Hepatocyte (in vitro differentiated cells): ENCODE results near the gene DEAF1. TPM values are rescaled to one million over a fixed set of nuclear protein-coding genes. Genes with fewer than 3 reads are reported as not detected.

Source experiments
- DNase-seq: peaks from one replicate; pipeline ENCODE4 v3.0.0-alpha.2; 2016; ENCODE audit warnings: low spot score
- H2AFZ ChIP-seq: fragments of 200-600 bp; sonication (generic); 2 replicates; pipeline ENCODE4 v1.6.0; 2016; ENCODE audit warnings: antibody characterized with exemption, mild to moderate bottlenecking
- H3K27ac ChIP-seq: fragments of 200-600 bp; sonication (generic); 2 replicates; pipeline ENCODE4 v1.5.1; 2016; ENCODE audit warnings: mild to moderate bottlenecking
- H3K27me3 ChIP-seq: fragments of 200-600 bp; sonication (generic); 2 replicates; pipeline ENCODE4 v1.6.1; 2016
- H3K36me3 ChIP-seq: fragments of 200-600 bp; sonication (generic); replicated peaks from 2 replicates; pipeline ENCODE4 v1.5.1; 2016; ENCODE audit warnings: low read depth; ENCODE audit not compliant: insufficient read depth
- H3K4me1 ChIP-seq: fragments of 200-600 bp; sonication (generic); 2 replicates; pipeline ENCODE4 v1.5.1; 2016; ENCODE audit warnings: mild to moderate bottlenecking, moderate library complexity; ENCODE audit not compliant: insufficient read depth
- H3K4me2 ChIP-seq: fragments of 200-600 bp; sonication (generic); 2 replicates; pipeline ENCODE4 v1.6.0; 2016
- H3K4me3 ChIP-seq: fragments of 200-600 bp; sonication (generic); 2 replicates; pipeline ENCODE4 v1.5.1; 2016; ENCODE audit warnings: mild to moderate bottlenecking
- H3K79me2 ChIP-seq: fragments of 200-600 bp; sonication (generic); 2 replicates; pipeline ENCODE4 v1.6.0; 2017; ENCODE audit warnings: mild to moderate bottlenecking
- H3K9me2 ChIP-seq: fragments of 200-600 bp; sonication (generic); replicated peaks from 2 replicates; pipeline ENCODE4 v1.6.0; 2017; ENCODE audit warnings: mild to moderate bottlenecking; ENCODE audit not compliant: insufficient read depth
- H3K9me3 ChIP-seq: fragments of 200-600 bp; sonication (generic); 2 replicates; pipeline ENCODE4 v1.5.1; 2016; ENCODE audit warnings: low read depth, mild to moderate bottlenecking
- H4K20me1 ChIP-seq: fragments of 200-600 bp; sonication (generic); 2 replicates; pipeline ENCODE4 v1.6.0; 2016; ENCODE audit warnings: mild to moderate bottlenecking; ENCODE audit not compliant: insufficient read depth, poor library complexity, severe bottlenecking
- CTCF ChIP-seq: fragments of 200-600 bp; sonication (generic); IDR thresholded peaks from 2 replicates; pipeline ENCODE4 v1.5.1; 2016; ENCODE audit warnings: antibody characterized with exemption, mild to moderate bottlenecking; ENCODE audit not compliant: poor library complexity
- EZH2 ChIP-seq: fragments of 200-600 bp; sonication (generic); IDR thresholded peaks from 2 replicates; pipeline ENCODE4 v1.6.1; 2016; ENCODE audit warnings: antibody characterized with exemption, mild to moderate bottlenecking, borderline replicate concordance
- EZH2phosphoT487 ChIP-seq: fragments of 200-600 bp; sonication (generic); IDR thresholded peaks from one replicate; pipeline ENCODE4 v1.6.1; 2018; ENCODE audit warnings: antibody characterized with exemption, mild to moderate bottlenecking, low read depth, moderate library complexity; ENCODE audit not compliant: unreplicated experiment, severe bottlenecking
- WGBS: methylation state at CpG from one replicate; pipeline ENCODE4 v1.1.6; 2016; ENCODE audit warnings: low lambda C conversion rate; ENCODE audit errors: missing lambda C conversion rate; 5-methylcytosine and 5-hydroxymethylcytosine counted together
- polyA plus RNA-seq: library from polyadenylated mRNA; unstranded; fragments of >200 nt; fragmentation: Nextera tagmentation; extraction: Ambion mirVana; gene quantifications from 2 replicates; pipeline ENCODE4 v1.2.1, GENCODE V29; 2016
- total RNA-seq: library from RNA; depleted of rRNA; stranded (reverse); fragments of >200 nt; gene quantifications from 2 replicates; pipeline ENCODE4 v1.2.3, GENCODE V29; 2014

Gene DEAF1
- total and polyA plus RNA-seq, 2 experiments from 2014 or later: 27.2 to 59.1 TPM

GRCh38 chr11:726278-727220, 31.5 kb upstream of the DEAF1 start:
- no peak overlapping the region for H3K4me3 ChIP-seq
- peak; percentile 82 for DNase-seq
- H3K36me3 ChIP-seq: no peaks in the 10 kb centered on the region
- WGBS: 50% methylated on average over 18 of the region's 61 CpGs
- peaks cover 23% of the 10 kb centered on the region for H3K4me1 ChIP-seq
- H3K27ac ChIP-seq: peak overlapping the region; percentile 77
- H2AFZ ChIP-seq: no peak overlapping the region
- H3K9me2 ChIP-seq: no peaks in the 10 kb centered on the region
- TF ChIP-seq CTCF: no peak
- TF ChIP-seq EZH2phosphoT487: no peak
- TF ChIP-seq EZH2: no peak
- no peaks in the 10 kb centered on the region for H3K27me3 ChIP-seq
- no peaks in the 10 kb centered on the region for H3K79me2 ChIP-seq
- peak overlapping the region; percentile 73 for H3K4me2 ChIP-seq
- H4K20me1 ChIP-seq: no peaks in the 10 kb centered on the region
- H3K9me3 ChIP-seq: no peaks in the 10 kb centered on the region

GRCh38 chr11:725624-726202, 30.7 kb upstream of the DEAF1 start:
- WGBS: 28% methylated on average over 35 of the region's 53 CpGs
- Histone ChIP-seq H3K27ac (peak overlapping the region; percentile 55), H3K9me2 (no peaks in the 10 kb centered on the region), H4K20me1 (no peaks in the 10 kb centered on the region), H3K27me3 (no peaks in the 10 kb centered on the region), H3K79me2 (no peaks in the 10 kb centered on the region), H3K4me2 (peak overlapping the region; percentile 73), H3K36me3 (no peaks in the 10 kb centered on the region), H3K4me1 (peaks cover 23% of the 10 kb centered on the region), H2AFZ (no peak overlapping the region), H3K4me3 (no peak overlapping the region), H3K9me3 (no peaks in the 10 kb centered on the region)
- DNase-seq: peak; percentile 16
- TF ChIP-seq CTCF (no peak), EZH2 (no peak), EZH2phosphoT487 (no peak)

GRCh38 chr11:724778-725386, 29.9 kb upstream of the DEAF1 start:
- Histone ChIP-seq H3K4me2 (peak overlapping the region; percentile 73), H4K20me1 (no peaks in the 10 kb centered on the region), H3K36me3 (no peaks in the 10 kb centered on the region), H3K79me2 (no peaks in the 10 kb centered on the region), H3K9me3 (no peaks in the 10 kb centered on the region), H3K27ac (no peak overlapping the region), H3K27me3 (no peaks in the 10 kb centered on the region), H2AFZ (no peak overlapping the region), H3K9me2 (no peaks in the 10 kb centered on the region), H3K4me1 (peaks cover 23% of the 10 kb centered on the region), H3K4me3 (no peak overlapping the region)
- TF ChIP-seq CTCF (no peak), EZH2phosphoT487 (no peak), EZH2 (no peak)
- WGBS: 89% methylated on average over 17 of the region's 18 CpGs
- DNase-seq: no peak
